ENCODE measurements around the gene SYN1. TPM values are rescaled to one million over a fixed set of nuclear protein-coding genes. Genes with fewer than 3 reads are reported as not detected.

SYN1 gene
- total RNA-seq, 1 donor from 2014 or later, result 3.7 TPM

DNA sequence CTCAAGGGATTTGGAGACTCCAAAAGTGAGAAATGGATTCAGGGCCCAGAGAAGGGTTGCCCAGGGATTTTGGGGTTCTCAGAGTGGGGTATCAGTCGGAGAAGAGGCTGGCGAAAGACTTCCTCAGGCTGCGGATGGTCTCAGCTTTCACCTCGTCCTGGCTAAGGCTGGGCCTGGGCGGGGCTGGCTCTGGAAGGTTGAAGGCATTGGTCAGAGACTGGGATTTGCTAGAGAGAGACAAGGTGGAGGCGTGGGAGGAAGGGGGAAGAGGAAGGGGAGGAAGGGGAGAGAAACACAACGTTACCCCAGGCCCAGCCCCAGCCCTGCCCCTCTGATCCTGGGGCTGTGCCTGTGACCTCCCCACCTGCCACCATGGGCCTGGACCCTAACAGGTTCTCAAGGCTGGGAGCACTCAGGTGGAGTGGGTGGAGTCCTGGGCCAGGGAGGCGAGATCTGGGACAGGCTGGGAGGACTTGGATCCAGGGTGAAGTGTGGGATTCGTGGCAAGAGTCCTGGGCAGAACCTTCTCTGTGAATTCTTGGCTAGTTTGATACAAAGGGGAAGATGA, 46.8 kb downstream of the SYN1 start:
- no peaks in the 10 kb centered on the region for H3K27me3 Mint-ChIP-seq (ENCODE audit: low read depth)
- H3K4me1 Mint-ChIP-seq (ENCODE audit: low read depth), result peaks cover 24% of the 10 kb centered on the region
- no peaks in the 10 kb centered on the region for H3K9me3 Mint-ChIP-seq (ENCODE audit: low read depth)
- no peak for DNase-seq (ENCODE audit: low spot score)
- peaks cover 3% of the 10 kb centered on the region for H3K36me3 Mint-ChIP-seq (ENCODE audit: low read depth)
- TF ChIP-seq, protein P1, sequence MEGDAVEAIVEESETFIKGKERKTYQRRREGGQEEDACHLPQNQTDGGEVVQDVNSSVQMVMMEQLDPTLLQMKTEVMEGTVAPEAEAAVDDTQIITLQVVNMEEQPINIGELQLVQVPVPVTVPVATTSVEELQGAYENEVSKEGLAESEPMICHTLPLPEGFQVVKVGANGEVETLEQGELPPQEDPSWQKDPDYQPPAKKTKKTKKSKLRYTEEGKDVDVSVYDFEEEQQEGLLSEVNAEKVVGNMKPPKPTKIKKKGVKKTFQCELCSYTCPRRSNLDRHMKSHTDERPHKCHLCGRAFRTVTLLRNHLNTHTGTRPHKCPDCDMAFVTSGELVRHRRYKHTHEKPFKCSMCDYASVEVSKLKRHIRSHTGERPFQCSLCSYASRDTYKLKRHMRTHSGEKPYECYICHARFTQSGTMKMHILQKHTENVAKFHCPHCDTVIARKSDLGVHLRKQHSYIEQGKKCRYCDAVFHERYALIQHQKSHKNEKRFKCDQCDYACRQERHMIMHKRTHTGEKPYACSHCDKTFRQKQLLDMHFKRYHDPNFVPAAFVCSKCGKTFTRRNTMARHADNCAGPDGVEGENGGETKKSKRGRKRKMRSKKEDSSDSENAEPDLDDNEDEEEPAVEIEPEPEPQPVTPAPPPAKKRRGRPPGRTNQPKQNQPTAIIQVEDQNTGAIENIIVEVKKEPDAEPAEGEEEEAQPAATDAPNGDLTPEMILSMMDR (IDR thresholded peaks at IDR 0.05), result no peak
- peak overlapping the region; percentile 92 for H3K27ac Mint-ChIP-seq (ENCODE audit: unreplicated experiment)
- no peak overlapping the region for H3K4me3 Mint-ChIP-seq (ENCODE audit: unreplicated experiment)

GRCh38 chrX:47571896-47572295, 47.8 kb downstream of the SYN1 start:
- peaks cover 15% of the 10 kb centered on the region for H3K4me1 Mint-ChIP-seq (ENCODE audit: low read depth)
- no peak for DNase-seq (ENCODE audit: low spot score)
- H3K9me3 Mint-ChIP-seq (ENCODE audit: low read depth), result no peaks in the 10 kb centered on the region
- no peak overlapping the region for H3K27ac Mint-ChIP-seq (ENCODE audit: unreplicated experiment)
- TF ChIP-seq, protein P1 (IDR thresholded peaks at IDR 0.05), result no peak
- no peak overlapping the region for H3K4me3 Mint-ChIP-seq (ENCODE audit: unreplicated experiment)
- no peaks in the 10 kb centered on the region for H3K27me3 Mint-ChIP-seq (ENCODE audit: low read depth)
- H3K36me3 Mint-ChIP-seq (ENCODE audit: low read depth), result peaks cover 3% of the 10 kb centered on the region

DNA sequence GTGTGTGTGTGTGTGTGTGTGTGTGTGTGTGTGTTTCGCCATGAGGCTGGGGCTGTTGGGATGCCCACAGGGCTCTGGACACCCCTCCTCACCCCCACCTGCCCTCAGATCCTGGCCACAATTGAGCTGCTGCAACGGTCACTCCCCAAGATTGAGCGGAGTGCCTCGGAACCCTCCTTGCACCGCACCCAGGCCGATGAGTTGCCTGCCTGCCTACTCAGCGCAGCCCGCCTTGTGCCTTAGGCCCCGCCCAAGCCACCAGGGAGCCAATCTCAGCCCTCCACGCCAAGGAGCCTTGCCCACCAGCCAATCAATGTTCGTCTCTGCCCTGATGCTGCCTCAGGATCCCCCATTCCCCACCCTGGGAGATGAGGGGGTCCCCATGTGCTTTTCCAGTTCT, 48.4 kb downstream of the SYN1 start:
- Mint-ChIP-seq H3K27me3 (ENCODE audit: low read depth) (no peaks in the 10 kb centered on the region), H3K9me3 (ENCODE audit: low read depth) (no peaks in the 10 kb centered on the region), H3K36me3 (ENCODE audit: low read depth) (peaks cover 4% of the 10 kb centered on the region), H3K4me3 (ENCODE audit: unreplicated experiment) (no peak overlapping the region), H3K27ac (ENCODE audit: unreplicated experiment) (no peak overlapping the region), H3K4me1 (ENCODE audit: low read depth) (peaks cover 13% of the 10 kb centered on the region)
- TF ChIP-seq, protein P1 (IDR thresholded peaks at IDR 0.05), result no peak
- DNase-seq (ENCODE audit: low spot score), result no peak

GRCh38 chrX:47570794-47571193, 48.9 kb downstream of the SYN1 start:
- Mint-ChIP-seq H3K36me3 (ENCODE audit: low read depth) (peaks cover 4% of the 10 kb centered on the region), H3K9me3 (ENCODE audit: low read depth) (no peaks in the 10 kb centered on the region), H3K27me3 (ENCODE audit: low read depth) (no peaks in the 10 kb centered on the region), H3K4me3 (ENCODE audit: unreplicated experiment) (no peak overlapping the region), H3K27ac (ENCODE audit: unreplicated experiment) (no peak overlapping the region), H3K4me1 (ENCODE audit: low read depth) (peaks cover 13% of the 10 kb centered on the region)
- no peak for DNase-seq (ENCODE audit: low spot score)
- TF ChIP-seq, protein P1 (IDR thresholded peaks at IDR 0.05), result no peak

DNA sequence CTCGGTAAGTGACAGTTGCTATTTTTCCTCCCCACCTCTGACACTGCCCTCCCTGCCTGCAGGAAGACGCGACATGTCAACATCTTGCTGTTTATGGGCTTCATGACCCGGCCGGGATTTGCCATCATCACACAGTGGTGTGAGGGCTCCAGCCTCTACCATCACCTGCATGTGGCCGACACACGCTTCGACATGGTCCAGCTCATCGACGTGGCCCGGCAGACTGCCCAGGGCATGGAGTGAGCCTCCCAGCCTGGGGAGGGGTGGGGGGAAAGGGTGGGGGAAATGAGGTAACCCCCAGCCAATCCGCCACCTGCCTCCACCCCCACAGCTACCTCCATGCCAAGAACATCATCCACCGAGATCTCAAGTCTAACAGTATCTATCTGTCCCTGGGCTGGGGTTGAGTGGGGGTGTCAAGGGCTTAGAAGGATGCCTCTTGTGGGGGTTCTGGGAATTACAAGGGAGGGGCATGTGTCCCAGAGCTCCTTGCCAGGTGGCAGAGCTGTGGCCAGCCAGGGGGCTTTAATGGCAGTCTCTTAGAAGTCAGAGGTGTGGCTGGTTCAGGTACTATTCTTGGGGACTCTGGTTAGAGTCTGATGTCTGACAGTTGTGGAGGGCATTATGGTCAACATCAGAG, 50.9 kb downstream of the SYN1 start:
- H3K27ac Mint-ChIP-seq (ENCODE audit: unreplicated experiment), result no peak overlapping the region
- peaks cover 4% of the 10 kb centered on the region for H3K9me3 Mint-ChIP-seq (ENCODE audit: low read depth)
- TF ChIP-seq, protein P1 (IDR thresholded peaks at IDR 0.05), result peak; percentile 58
- DNase-seq (ENCODE audit: low spot score), result no peak
- H3K4me1 Mint-ChIP-seq (ENCODE audit: low read depth), result peaks cover 12% of the 10 kb centered on the region
- H3K4me3 Mint-ChIP-seq (ENCODE audit: unreplicated experiment), result no peak overlapping the region
- peaks cover 8% of the 10 kb centered on the region for H3K36me3 Mint-ChIP-seq (ENCODE audit: low read depth)
- H3K27me3 Mint-ChIP-seq (ENCODE audit: low read depth), result no peaks in the 10 kb centered on the region
